GM12878 (cell line): ENCODE results near the gene BAHD1. TPM values are rescaled to one million over a fixed set of nuclear protein-coding genes. Genes with fewer than 3 reads are reported as not detected.

Source experiments
- ATAC-seq: fragments of 200-7000 bp; cut with Tn5 transposase; 3 replicates; pipeline ENCODE4 v1.9.1; 2020; ENCODE audit warnings: mild to moderate bottlenecking, moderate library complexity
- BruUV-seq: library from RNA; stranded (reverse); fragments of 400-500 nt; replicated peaks from 2 replicates; lab custom pipeline; 2021; lab: Mats Ljungman, UMichigan
- CTCF ChIA-PET: fragments of 300-600 bp; sonication (Branson Sonifier 250); formaldehyde crosslinking; extraction: SDS; loops from one replicate; lab custom pipeline; 2021; ENCODE audit warnings: inconsistent platforms; lab: Yijun Ruan, JAX
- POLR2A ChIA-PET: fragments of 350-600 bp; formaldehyde crosslinking; extraction: SDS; loops from one replicate; lab custom pipeline; 2021; ENCODE audit warnings: inconsistent platforms; lab: Charles Lee
- RAD21 ChIA-PET: fragments of 300-600 bp; sonication (Branson Sonifier 250); formaldehyde crosslinking; loops from one replicate; lab custom pipeline; 2023; ENCODE audit warnings: antibody characterized with exemption; ENCODE audit not compliant: unreplicated experiment; lab: Charles Lee
- SMC1A ChIA-PET: fragments of 300-600 bp; sonication (Branson Sonifier 250); formaldehyde crosslinking; loops from one replicate; lab custom pipeline; 2023; ENCODE audit not compliant: unreplicated experiment, uncharacterized antibody; lab: Charles Lee
- DNase-seq: peaks from one replicate; pipeline ENCODE4 v3.0.0-alpha.2; 2011; ENCODE audit warnings: low read depth, low spot score
- FAIRE-seq: peaks from 3 replicates; lab custom pipeline; 2011; peaks lifted over from hg19 to GRCh38; lab: Jason Lieb, UNC
- H2AFZ ChIP-seq: 2 replicates; pipeline ENCODE4 v1.6.0; 2011; ENCODE audit warnings: low read depth, low read length, control low read depth; ENCODE audit not compliant: control insufficient read depth
- H3K27ac ChIP-seq: 2 replicates; pipeline ENCODE4 v1.5.1; 2011; ENCODE audit warnings: control low read depth; ENCODE audit not compliant: control insufficient read depth, insufficient read depth
- H3K27me3 ChIP-seq, 2 experiments: replicated peaks in 1 of 2; 2 replicates each; pipeline versions ENCODE4 v1.6.0 to v1.6.1; 2011; ENCODE audit warnings: low read length in 1 of 2; ENCODE audit not compliant: control insufficient read depth in 2 of 2, insufficient read depth in 2 of 2
- H3K36me3 ChIP-seq, 2 experiments: 2 replicates each; pipeline ENCODE4 v1.5.1; 2011; ENCODE audit warnings: low read length in 1 of 2; ENCODE audit not compliant: control insufficient read depth in 2 of 2, insufficient read depth in 2 of 2
- H3K4me1 ChIP-seq: 2 replicates; pipeline ENCODE4 v1.6.1; 2011; ENCODE audit warnings: mild to moderate bottlenecking, low read length, moderate library complexity, mixed read lengths; ENCODE audit not compliant: control insufficient read depth, insufficient read depth
- H3K4me2 ChIP-seq: 2 replicates; pipeline ENCODE4 v1.6.0; 2011; ENCODE audit warnings: control low read depth; ENCODE audit not compliant: control insufficient read depth, insufficient read depth
- H3K4me3 ChIP-seq: fragments of 200-600 bp; sonication (generic); 2 replicates; pipeline ENCODE4 v1.5.1; 2016
- H3K79me2 ChIP-seq: 2 replicates; pipeline ENCODE4 v1.6.0; 2011; ENCODE audit warnings: low read length; ENCODE audit not compliant: control insufficient read depth, insufficient read depth
- H3K9ac ChIP-seq: 2 replicates; pipeline ENCODE4 v1.8.0; 2011; ENCODE audit warnings: low read length, control low read depth, mixed read lengths; ENCODE audit not compliant: control insufficient read depth, insufficient read depth
- H3K9me3 ChIP-seq: replicated peaks from 3 replicates; pipeline ENCODE4 v1.5.1; 2011; ENCODE audit warnings: mild to moderate bottlenecking, low read length; ENCODE audit not compliant: control insufficient read depth, insufficient read depth
- H4K20me1 ChIP-seq: 2 replicates; pipeline ENCODE4 v1.6.0; 2011; ENCODE audit not compliant: control insufficient read depth, insufficient read depth
- ATF7 ChIP-seq: fragments of 450-650 bp; IDR thresholded peaks from 2 replicates; pipeline ENCODE4 v1.6.1; 2016; ENCODE audit warnings: low read depth, mild to moderate bottlenecking
- BHLHE40 ChIP-seq, 2 experiments: fragments of 450-650 bp in 1 of 2; IDR thresholded peaks; 2 replicates each; pipeline ENCODE4 v1.6.1; 2011 to 2017; ENCODE audit warnings: low read depth in 2 of 2, borderline replicate concordance in 1 of 2, improper control_type of control experiment in 1 of 2, low read length in 1 of 2, mild to moderate bottlenecking in 1 of 2
- CHD1 ChIP-seq: IDR thresholded peaks from 2 replicates; pipeline ENCODE4 v1.6.1; 2012; ENCODE audit warnings: low read depth, low read length, improper control_type of control experiment
- ETV6 ChIP-seq, 2 experiments: fragments of 450-650 bp in 1 of 2; IDR thresholded peaks in 1 of 2; conservative IDR thresholded peaks in 1 of 2; 2 replicates each; pipeline ENCODE4 v1.6.1; 2014; ENCODE audit warnings: antibody characterized with exemption in 1 of 2, borderline replicate concordance in 1 of 2, low read depth in 1 of 2, mild to moderate bottlenecking in 1 of 2, moderate library complexity in 1 of 2
- IKZF2 ChIP-seq, 2 experiments: fragments of 450-650 bp; IDR thresholded peaks; 2 replicates each; pipeline ENCODE4 v1.6.1; 2017; ENCODE audit warnings: mild to moderate bottlenecking in 2 of 2, moderate library complexity in 2 of 2
- RAD21 ChIP-seq: IDR thresholded peaks from 2 replicates; pipeline ENCODE4 v1.6.1; 2011; ENCODE audit warnings: mild to moderate bottlenecking, low read depth, low read length, moderate library complexity; ENCODE audit not compliant: insufficient read depth
- RAD51 ChIP-seq: fragments of 450-650 bp; IDR thresholded peaks from 2 replicates; pipeline ENCODE4 v1.6.1; 2016; ENCODE audit warnings: moderate library complexity, mild to moderate bottlenecking, inconsistent platforms
- RELA ChIP-seq: fragments of 450-650 bp; IDR thresholded peaks from 2 replicates; pipeline ENCODE4 v1.8.0; 2014; ENCODE audit warnings: borderline replicate concordance; ENCODE audit not compliant: partially characterized antibody
- SIX5 ChIP-seq: IDR thresholded peaks from 2 replicates; pipeline ENCODE4 v1.6.1; 2011; ENCODE audit warnings: mild to moderate bottlenecking, low read depth, low read length, moderate library complexity; ENCODE audit not compliant: severe bottlenecking
- SMAD5 ChIP-seq: IDR thresholded peaks from 2 replicates; pipeline ENCODE4 v1.6.1; 2016; ENCODE audit warnings: antibody characterized with exemption, low read depth
- SREBF1 ChIP-seq: IDR thresholded peaks from 2 replicates; pipeline ENCODE4 v1.6.1; 2012; ENCODE audit warnings: mild to moderate bottlenecking, low read length
- TAF1 ChIP-seq: IDR thresholded peaks from 2 replicates; pipeline ENCODE4 v1.6.1; 2011; ENCODE audit warnings: mild to moderate bottlenecking, low read depth, low read length, borderline replicate concordance
- ZBED1 ChIP-seq: IDR thresholded peaks from 2 replicates; pipeline ENCODE4 v1.6.1; 2016; ENCODE audit warnings: borderline replicate concordance
- ZNF274 ChIP-seq: IDR thresholded peaks from one replicate; pipeline ENCODE4 v1.8.0; 2011; ENCODE audit not compliant: insufficient read length, insufficient read depth
- WGBS: methylation state at CpG from one replicate; pipeline ENCODE4 v1.1.6; 2016; ENCODE audit warnings: low lambda C conversion rate; ENCODE audit not compliant: insufficient replicate concordance, insufficient coverage; ENCODE audit errors: missing lambda C conversion rate; 5-methylcytosine and 5-hydroxymethylcytosine counted together
- in situ Hi-C: fragments of 300-500 bp; cut with MboI; formaldehyde crosslinking; loops from 9 replicates; pipeline ENCODE4 v1.14.3; 2018; ENCODE audit warnings: mixed read lengths
- intact Hi-C: fragments of 100-400 bp; cut with micrococcal nuclease; formaldehyde crosslinking; loops from one replicate; pipeline ENCODE4 v1.14.2; 2022; ENCODE audit not compliant: unreplicated experiment
- polyA plus RNA-seq, 11 experiments: library from polyadenylated mRNA; depleted of rRNA in 4 of 11; unstranded in 6 of 11; stranded (reverse) in 5 of 11; fragments of >200 nt; fragmentation: Nextera tagmentation in 4 of 11; fragmentation: Illumina TruSeq in 1 of 11; extraction: Ambion mirVana in 4 of 11; extraction: Trizol in 1 of 11; gene quantifications; 1 replicate in 1 of 11; 2 replicates in 10 of 11; pipeline versions ENCODE4 v1.2.1 to v1.2.3, GENCODE V29; 2011 to 2016; ENCODE audit warnings: inconsistent platforms in 2 of 11, missing spikeins in 2 of 11, low read depth in 1 of 11
- total RNA-seq, 4 experiments: library from RNA; depleted of rRNA in 3 of 4; stranded (reverse); fragments of >200 nt in 3 of 4; fragmentation: Illumina TruSeq in 1 of 4; extraction: Trizol in 1 of 4; gene quantifications; 2 replicates each; pipeline versions ENCODE4 v1.2.1 to v1.2.3, GENCODE V29; 2013 to 2021
- TF ChIP-seq, protein P1 (sequence below): IDR thresholded peaks from 2 replicates; pipeline ENCODE4 v1.6.1; 2011; ENCODE audit warnings: mild to moderate bottlenecking, low read depth, low read length, moderate library complexity; ENCODE audit not compliant: insufficient replicate concordance
- TF ChIP-seq, protein P2 (sequence below): fragments of 450-650 bp; IDR thresholded peaks from 2 replicates; pipeline ENCODE4 v1.6.1; 2017; ENCODE audit warnings: mild to moderate bottlenecking, low read depth, inconsistent platforms; ENCODE audit not compliant: poor library complexity, severe bottlenecking

The BAHD1 gene
- total and polyA plus RNA-seq, 10 of the 15 experiments (the other 5 are each of a cell fraction or from before 2014, with no cell fraction given), result 0.21 to 21.8 (median 5.8) TPM

DNA sequence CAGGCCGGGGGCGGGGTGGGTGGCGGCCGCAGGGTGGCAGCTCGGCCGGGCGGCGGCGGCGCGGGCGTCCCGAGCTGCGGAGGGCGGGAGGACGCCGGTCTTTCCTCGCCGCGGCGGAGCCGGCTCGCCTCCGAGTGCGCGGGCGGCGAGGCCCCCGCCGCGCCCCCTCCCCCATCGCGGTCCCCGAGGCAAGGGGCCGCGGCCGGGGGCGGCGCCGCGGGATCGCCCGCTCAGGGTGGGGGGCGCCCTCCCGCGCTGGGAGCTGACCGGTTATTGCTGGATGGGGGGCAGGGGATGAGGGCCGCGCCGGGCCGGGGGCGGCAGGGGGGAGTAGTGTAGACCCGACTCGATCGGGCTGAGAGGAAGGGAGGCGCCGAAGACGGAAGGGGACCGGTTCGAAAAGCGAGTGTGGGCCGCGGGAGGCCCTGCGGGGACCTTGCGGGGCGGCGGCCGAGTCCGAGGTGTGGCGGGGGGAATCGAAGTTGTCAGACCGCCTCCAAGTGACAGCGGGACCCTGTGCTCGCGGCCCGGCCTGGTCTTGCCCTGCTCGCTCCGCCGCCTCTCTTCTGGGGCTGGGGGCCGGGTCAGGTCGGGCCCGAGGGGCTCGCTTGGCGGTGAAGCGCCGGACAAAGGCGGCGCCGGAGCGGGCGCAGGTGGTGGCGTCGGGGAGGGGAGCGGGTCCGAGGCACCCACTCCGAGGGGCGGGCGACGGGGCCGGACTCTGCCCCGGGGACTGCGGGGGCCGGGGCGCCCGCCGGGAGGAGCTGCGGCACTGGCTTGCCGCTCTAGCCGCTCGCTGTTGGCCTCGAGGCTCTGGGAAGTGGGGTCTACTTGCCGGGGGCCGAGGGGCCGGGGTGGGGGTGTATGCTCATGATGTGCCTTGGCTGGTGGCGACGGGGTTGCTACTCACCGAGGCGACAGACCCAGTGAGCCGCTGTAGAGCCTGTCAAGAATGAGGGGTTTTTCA, 1.1 kb downstream of the BAHD1 start (continued):
- TF ChIP-seq BHLHE40 (IDR thresholded peaks at IDR 0.05; ENCODE audit: borderline replicate concordance in 1 of 2, low read depth in 2 of 2, low read length in 1 of 2), result peak in 1 of 2 experiments; percentile 11; a peak in 1 of 4 replicates

DNA sequence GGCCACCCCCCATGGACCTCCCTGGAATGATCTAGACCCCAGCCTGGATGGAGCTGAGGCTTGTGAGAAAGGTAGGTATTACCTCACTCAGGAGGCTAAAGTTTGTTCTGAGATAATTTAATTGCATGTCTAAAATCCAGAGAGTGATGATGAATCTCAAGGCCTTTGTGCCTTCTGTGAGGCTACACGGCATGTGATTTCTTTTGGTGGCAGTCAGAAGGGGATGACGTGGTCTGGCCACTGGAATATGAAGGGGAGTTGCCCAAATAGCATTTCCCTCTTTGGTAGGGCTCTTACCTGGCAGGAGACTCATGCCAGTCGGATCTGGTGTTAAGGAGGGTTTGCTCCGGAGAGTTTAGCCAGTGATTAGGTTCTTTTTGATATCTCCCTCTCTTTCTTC, 2.5 kb downstream of the BAHD1 start:
- CTCF ChIA-PET, result interaction anchor here (0.8 to 1.6 kb wide), 7 partner anchors 8 to 133 kb away, joined by 3 to 12 read pairs (median 3); no protein-coding TSS in a partner anchor
- Histone ChIP-seq H3K36me3 (0 out of 4 replicates have a peak, but pooled peaks cover 0 to 4% of the 10 kb centered on the region in 2 experiments), H3K27ac (no peak overlapping the region)
- no peak for TF ChIP-seq SMAD5
- TF ChIP-seq ZBED1, result no peak
- no peak for TF ChIP-seq SREBF1
- no peak for TF ChIP-seq TAF1
- no peak for TF ChIP-seq ETV6 (conservative IDR thresholded peaks at IDR 0.05 in 1 of 2, IDR thresholded peaks at IDR 0.05 in 1 of 2; ENCODE audit: borderline replicate concordance in 1 of 2, low read depth in 1 of 2)
- TF ChIP-seq CHD1, result no peak
- TF ChIP-seq ATF7, result no peak
- no peak for TF ChIP-seq RAD21
- TF ChIP-seq RELA, result no peak
- TF ChIP-seq, protein P1, sequence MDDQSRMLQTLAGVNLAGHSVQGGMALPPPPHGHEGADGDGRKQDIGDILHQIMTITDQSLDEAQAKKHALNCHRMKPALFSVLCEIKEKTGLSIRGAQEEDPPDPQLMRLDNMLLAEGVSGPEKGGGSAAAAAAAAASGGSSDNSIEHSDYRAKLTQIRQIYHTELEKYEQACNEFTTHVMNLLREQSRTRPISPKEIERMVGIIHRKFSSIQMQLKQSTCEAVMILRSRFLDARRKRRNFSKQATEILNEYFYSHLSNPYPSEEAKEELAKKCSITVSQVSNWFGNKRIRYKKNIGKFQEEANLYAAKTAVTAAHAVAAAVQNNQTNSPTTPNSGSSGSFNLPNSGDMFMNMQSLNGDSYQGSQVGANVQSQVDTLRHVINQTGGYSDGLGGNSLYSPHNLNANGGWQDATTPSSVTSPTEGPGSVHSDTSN, result no peak
- no peak for TF ChIP-seq RAD51
- TF ChIP-seq ZNF274, result no peak
- TF ChIP-seq IKZF2 (IDR thresholded peaks at IDR 0.05), result no peak
- no peak for TF ChIP-seq SIX5
- TF ChIP-seq, protein P2, sequence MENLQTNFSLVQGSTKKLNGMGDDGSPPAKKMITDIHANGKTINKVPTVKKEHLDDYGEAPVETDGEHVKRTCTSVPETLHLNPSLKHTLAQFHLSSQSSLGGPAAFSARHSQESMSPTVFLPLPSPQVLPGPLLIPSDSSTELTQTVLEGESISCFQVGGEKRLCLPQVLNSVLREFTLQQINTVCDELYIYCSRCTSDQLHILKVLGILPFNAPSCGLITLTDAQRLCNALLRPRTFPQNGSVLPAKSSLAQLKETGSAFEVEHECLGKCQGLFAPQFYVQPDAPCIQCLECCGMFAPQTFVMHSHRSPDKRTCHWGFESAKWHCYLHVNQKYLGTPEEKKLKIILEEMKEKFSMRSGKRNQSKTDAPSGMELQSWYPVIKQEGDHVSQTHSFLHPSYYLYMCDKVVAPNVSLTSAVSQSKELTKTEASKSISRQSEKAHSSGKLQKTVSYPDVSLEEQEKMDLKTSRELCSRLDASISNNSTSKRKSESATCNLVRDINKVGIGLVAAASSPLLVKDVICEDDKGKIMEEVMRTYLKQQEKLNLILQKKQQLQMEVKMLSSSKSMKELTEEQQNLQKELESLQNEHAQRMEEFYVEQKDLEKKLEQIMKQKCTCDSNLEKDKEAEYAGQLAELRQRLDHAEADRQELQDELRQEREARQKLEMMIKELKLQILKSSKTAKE, result no peak

More for the DNA sequence above, 2.5 kb downstream of the BAHD1 start:
- in situ Hi-C loops (no loop called here), intact Hi-C loops (loop anchor here (10.0 kb wide), 1 partner anchor 152 kb away; the partner anchor contains the start of gene KNL1)
- Histone ChIP-seq H3K79me2 (peaks cover 32% of the 10 kb centered on the region), H3K4me2 (peak overlapping the region; percentile 89), H3K9ac (no peak overlapping the region; the same call in 1 of the 2 replicates), H3K27me3 (peaks cover 3 to 4% of the 10 kb centered on the region in 2 experiments; a peak in 3 of 4 replicates), H3K4me3 (no peak overlapping the region), H3K4me1 (peaks cover 11% of the 10 kb centered on the region), H2AFZ (no peak overlapping the region), H3K9me3 (no peaks in the 10 kb centered on the region), H4K20me1 (peaks cover 23% of the 10 kb centered on the region)
- no peak for FAIRE-seq
- ChIA-PET SMC1A (interaction anchor here (0.9 to 1.7 kb wide), 7 partner anchors 8 to 64 kb away, joined by 3 to 5 read pairs (median 4); no protein-coding TSS in a partner anchor), POLR2A (interaction anchor here (0.6 to 4.1 kb wide), 8 partner anchors 9 to 555 kb away, joined by 3 to 26 read pairs (median 4); partner anchors contain the start of genes CHST14 and RAD51), RAD21 (interaction anchor here (1.4 to 1.7 kb wide), 2 partner anchors 8 to 14 kb away, joined by 3 to 9 read pairs; no protein-coding TSS in a partner anchor)
- no peak for ATAC-seq
- DNase-seq, result no peak
- 96% methylated on average over 4 of the region's 4 CpGs for WGBS
- no TSS peak for BruUV-seq
